K562 (cell line): ENCODE measurements around the gene STAU1. TPM values are rescaled to one million over a fixed set of nuclear protein-coding genes. Genes with fewer than 3 reads are reported as not detected.

Experiments used
- ATAC-seq: fragments of 200-7000 bp; cut with Tn5 transposase; 3 replicates; pipeline ENCODE4 v1.9.1; 2020; ENCODE audit warnings: moderate library complexity
- BruUV-seq: library from RNA; stranded (reverse); fragments of 400-500 nt; replicated peaks from 2 replicates; lab custom pipeline; 2021; lab: Mats Ljungman, UMichigan
- CTCF ChIA-PET: fragments of 300-600 bp; formaldehyde crosslinking; extraction: SDS; loops from one replicate; lab custom pipeline; 2021; ENCODE audit warnings: low intra/inter-chr PET ratio; lab: Yijun Ruan, JAX
- POLR2A ChIA-PET: fragments of 300-600, 350-650 bp; sonication (Branson Sonifier 250); formaldehyde crosslinking; extraction: SDS; loops from one replicate; lab custom pipeline; 2021; ENCODE audit warnings: antibody characterized with exemption, inconsistent platforms; lab: Yijun Ruan, JAX
- DNase-seq, 4 experiments: peaks; one replicate each; pipeline versions ENCODE4 v3.0.0 to v3.0.0-alpha.2; 2011 to 2018; ENCODE audit warnings: low spot score in 3 of 4, mixed read lengths in 3 of 4; ENCODE audit errors: extremely low read depth in 1 of 4
- FAIRE-seq: peaks from 2 replicates; lab custom pipeline; 2011; peaks lifted over from hg19 to GRCh38; lab: Jason Lieb, UNC
- H2AFZ ChIP-seq: 2 replicates; pipeline ENCODE4 v1.6.0; 2011; ENCODE audit warnings: low read depth, low read length, control low read depth, inconsistent platforms
- H3K27ac ChIP-seq: fragments of 200-600 bp; 3 replicates; pipeline ENCODE4 v1.8.0; 2011; ENCODE audit warnings: low read depth, mild to moderate bottlenecking, control low read depth, inconsistent platforms, low read length, moderate library complexity, mixed read lengths; ENCODE audit errors: extremely low read depth
- H3K27me3 ChIP-seq, 2 experiments: fragments of 300-600 bp in 1 of 2; 2 replicates in 1 of 2; 3 replicates in 1 of 2; pipeline versions ENCODE4 v1.6.0 to v1.8.0; 2011; ENCODE audit warnings: inconsistent platforms in 2 of 2, low read length in 2 of 2, mild to moderate bottlenecking in 1 of 2, mixed read lengths in 1 of 2, moderate library complexity in 1 of 2; ENCODE audit not compliant: control insufficient read depth in 2 of 2, insufficient read depth in 2 of 2
- H3K36me3 ChIP-seq: fragments of 300-600 bp; 3 replicates; pipeline ENCODE4 v1.8.0; 2011; ENCODE audit warnings: mild to moderate bottlenecking, low read length, inconsistent platforms; ENCODE audit not compliant: control insufficient read depth, insufficient read depth
- H3K4me1 ChIP-seq, 2 experiments: fragments of 200-600 bp in 1 of 2; replicated peaks in 1 of 2; 2 replicates in 1 of 2; 3 replicates in 1 of 2; pipeline versions ENCODE4 v1.5.1 to v1.8.0; 2011; ENCODE audit warnings: inconsistent platforms in 2 of 2, low read length in 2 of 2, mild to moderate bottlenecking in 1 of 2, mixed read lengths in 1 of 2, moderate library complexity in 1 of 2; ENCODE audit not compliant: control insufficient read depth in 2 of 2, insufficient read depth in 2 of 2
- H3K4me2 ChIP-seq: 2 replicates; pipeline ENCODE4 v1.6.1; 2011; ENCODE audit warnings: low read length, control low read depth, inconsistent platforms, mixed read lengths; ENCODE audit not compliant: insufficient read depth
- H3K4me3 ChIP-seq: fragments of 200-600 bp; sonication (generic), shearing (Covaris generic); 2 replicates; pipeline ENCODE4 v1.5.1; 2016; ENCODE audit warnings: control low read depth, inconsistent platforms
- H3K79me2 ChIP-seq: fragments of 200-600 bp; 3 replicates; pipeline ENCODE4 v1.8.0; 2011; ENCODE audit warnings: low read length, inconsistent platforms; ENCODE audit not compliant: control insufficient read depth, insufficient read depth
- H3K9ac ChIP-seq, 2 experiments: 2 replicates each; pipeline versions ENCODE4 v1.6.0 to v1.6.1; 2011; ENCODE audit warnings: low read depth in 2 of 2, low read length in 2 of 2, control low read depth in 1 of 2, inconsistent platforms in 1 of 2, mild to moderate bottlenecking in 1 of 2, mixed read lengths in 1 of 2; ENCODE audit not compliant: insufficient read depth in 1 of 2
- H3K9me1 ChIP-seq: one replicate; pipeline ENCODE4 v1.6.0; 2011; ENCODE audit warnings: inconsistent platforms, mild to moderate bottlenecking, low read length, moderate library complexity; ENCODE audit not compliant: control insufficient read depth, insufficient read depth
- H3K9me3 ChIP-seq: replicated peaks from 2 replicates; pipeline ENCODE4 v1.5.1; 2011; ENCODE audit warnings: low read depth, low read length, inconsistent platforms; ENCODE audit not compliant: control insufficient read depth, insufficient read depth
- H4K20me1 ChIP-seq: replicated peaks from 2 replicates; pipeline ENCODE4 v1.6.1; 2011; ENCODE audit warnings: low read length, inconsistent platforms, mixed read lengths; ENCODE audit not compliant: control insufficient read depth, insufficient read depth
- HDAC8 ChIP-seq: fragments of 450-650 bp; IDR thresholded peaks from 2 replicates; pipeline ENCODE4 v1.6.1; 2016; ENCODE audit warnings: mild to moderate bottlenecking, missing genetic modification characterization, moderate library complexity, missing compliant biosample characterization
- MIER1 ChIP-seq: fragments of 450-650 bp; IDR thresholded peaks from 2 replicates; pipeline ENCODE4 v1.6.1; 2016; ENCODE audit warnings: antibody characterized with exemption, mild to moderate bottlenecking, low read depth
- PTTG1 ChIP-seq: fragments of 450-650 bp; IDR thresholded peaks from 2 replicates; pipeline ENCODE4 v1.6.1; 2016; ENCODE audit warnings: low read depth, mild to moderate bottlenecking, missing genetic modification characterization, missing compliant biosample characterization
- ZNF134 ChIP-seq: fragments of 250-450 bp; sonication (Bioruptor Pico); conservative IDR thresholded peaks from 2 replicates; pipeline ENCODE4 v1.4.0; 2020
- ZNF324 ChIP-seq: fragments of 250-450 bp; sonication (Bioruptor Pico); IDR thresholded peaks from 2 replicates; pipeline ENCODE4 v1.4.0; 2020; ENCODE audit warnings: mild to moderate bottlenecking
- ZNF561 ChIP-seq: fragments of 450-650 bp; formaldehyde crosslinking; conservative IDR thresholded peaks from 2 replicates; pipeline ENCODE4 v1.4.0; 2020; ENCODE audit warnings: mild to moderate bottlenecking, moderate library complexity
- WGBS: fragments of 100-300 bp; shearing (Covaris generic); methylation state at CpG from one replicate; pipeline ENCODE4 v1.1.6; 2016; ENCODE audit warnings: low coverage, mixed read lengths; ENCODE audit not compliant: insufficient coverage; ENCODE audit errors: missing lambda C conversion rate; 5-methylcytosine and 5-hydroxymethylcytosine counted together
- in situ Hi-C: fragments of 300-500 bp; cut with MboI; formaldehyde crosslinking; loops from 4 replicates; pipeline ENCODE4 v1.15.0; 2018; ENCODE audit warnings: inconsistent platforms, mixed read lengths
- intact Hi-C: fragments of 100-400 bp; cut with micrococcal nuclease; formaldehyde crosslinking; loops from 2 replicates; pipeline ENCODE4 v1.14.2; 2022
- polyA plus RNA-seq, 8 experiments: library from polyadenylated mRNA; depleted of rRNA in 4 of 8; stranded (reverse) in 5 of 8; unstranded in 3 of 8; fragments of >200 nt; fragmentation: Nextera tagmentation in 2 of 8; fragmentation: Illumina TruSeq in 1 of 8; extraction: Ambion mirVana in 2 of 8; extraction: Trizol in 1 of 8; gene quantifications; 2 replicates each; pipeline versions ENCODE4 v1.2.1 to v1.2.3, GENCODE V29; 2011 to 2014; ENCODE audit warnings: inconsistent platforms in 1 of 8, missing spikeins in 1 of 8
- total RNA-seq, 7 experiments: library from RNA; depleted of rRNA in 6 of 7; stranded (reverse); fragments of >200 nt in 6 of 7; fragmentation: Illumina TruSeq in 2 of 7; extraction: Trizol in 2 of 7; gene quantifications; 2 replicates each; pipeline versions ENCODE4 v1.2.1 to v1.2.3, GENCODE V29; 2011 to 2021; ENCODE audit warnings: low replicate concordance in 1 of 7
- TF ChIP-seq, protein P1 (sequence below): sonication (generic); formaldehyde crosslinking; IDR thresholded peaks from 2 replicates; pipeline ENCODE4 v1.8.1; 2023; ENCODE audit warnings: mild to moderate bottlenecking, missing genetic modification reagents

The STAU1 gene
- total and polyA plus RNA-seq, 9 of the 15 experiments (the other 6 are each of a cell fraction or from before 2014, with no cell fraction given) = 18.0 to 106 (median 50.6) TPM

- no peak overlapping the region for H3K27ac ChIP-seq
Observed at GRCh38 chr20:49225896-49226295, 37.8 kb upstream of the STAU1 start.

More at GRCh38 chr20:49225896-49226295, 37.8 kb upstream of the STAU1 start:
- in situ Hi-C loops = no loop called here
- intact Hi-C loops = no loop called here
- BruUV-seq = no TSS peak
- no peak overlapping the region for H3K4me3 ChIP-seq
- no peaks in the 10 kb centered on the region for H3K9me3 ChIP-seq
- peaks cover 5% of the 10 kb centered on the region; the same call in 2 of the 3 replicates for H3K79me2 ChIP-seq
- no peak overlapping the region for H3K4me2 ChIP-seq
- 96% methylated on average over 7 of the region's 7 CpGs for WGBS
- TF ChIP-seq ZNF324 (CRISPR knock-in tag) (no peak), ZNF134 (CRISPR knock-in tag) (no peak), ZNF561 (CRISPR knock-in tag) (no peak), HDAC8 (tag) (no peak), MIER1 (no peak), PTTG1 (tag) (no peak)
- TF ChIP-seq, protein P1, sequence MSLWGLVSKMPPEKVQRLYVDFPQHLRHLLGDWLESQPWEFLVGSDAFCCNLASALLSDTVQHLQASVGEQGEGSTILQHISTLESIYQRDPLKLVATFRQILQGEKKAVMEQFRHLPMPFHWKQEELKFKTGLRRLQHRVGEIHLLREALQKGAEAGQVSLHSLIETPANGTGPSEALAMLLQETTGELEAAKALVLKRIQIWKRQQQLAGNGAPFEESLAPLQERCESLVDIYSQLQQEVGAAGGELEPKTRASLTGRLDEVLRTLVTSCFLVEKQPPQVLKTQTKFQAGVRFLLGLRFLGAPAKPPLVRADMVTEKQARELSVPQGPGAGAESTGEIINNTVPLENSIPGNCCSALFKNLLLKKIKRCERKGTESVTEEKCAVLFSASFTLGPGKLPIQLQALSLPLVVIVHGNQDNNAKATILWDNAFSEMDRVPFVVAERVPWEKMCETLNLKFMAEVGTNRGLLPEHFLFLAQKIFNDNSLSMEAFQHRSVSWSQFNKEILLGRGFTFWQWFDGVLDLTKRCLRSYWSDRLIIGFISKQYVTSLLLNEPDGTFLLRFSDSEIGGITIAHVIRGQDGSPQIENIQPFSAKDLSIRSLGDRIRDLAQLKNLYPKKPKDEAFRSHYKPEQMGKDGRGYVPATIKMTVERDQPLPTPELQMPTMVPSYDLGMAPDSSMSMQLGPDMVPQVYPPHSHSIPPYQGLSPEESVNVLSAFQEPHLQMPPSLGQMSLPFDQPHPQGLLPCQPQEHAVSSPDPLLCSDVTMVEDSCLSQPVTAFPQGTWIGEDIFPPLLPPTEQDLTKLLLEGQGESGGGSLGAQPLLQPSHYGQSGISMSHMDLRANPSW (CRISPR knock-in tag) = no peak
- no peaks in the 10 kb centered on the region for H3K27me3 ChIP-seq
- no peak for DNase-seq
- no peak for ATAC-seq
- H3K36me3 ChIP-seq = peaks cover 84% of the 10 kb centered on the region
- no peaks in the 10 kb centered on the region for H3K9me1 ChIP-seq
- no peaks in the 10 kb centered on the region for H4K20me1 ChIP-seq
- peaks cover 0 to 8% of the 10 kb centered on the region in 2 experiments; a peak in 1 of 5 replicates for H3K4me1 ChIP-seq
- FAIRE-seq = no peak
- no peak overlapping the region for H2AFZ ChIP-seq
- no peak overlapping the region for H3K9ac ChIP-seq
- ChIA-PET POLR2A (no interaction called here), CTCF (interaction anchor here (0.5 kb wide), 1 partner anchor 384 kb away, joined by 5 read pairs; no protein-coding TSS in a partner anchor)
